A549 (cell line): ENCODE results near the gene DCAF5.

Experiments
- BHLHE40 ChIP-seq: IDR thresholded peaks from 2 replicates; pipeline ENCODE4 v1.6.1; 2012; ENCODE audit warnings: low read depth, low read length, inconsistent platforms
- CBX2 ChIP-seq: fragments of 200-600 bp; sonication (generic); IDR thresholded peaks from 2 replicates; pipeline ENCODE4 v1.6.1; 2016; ENCODE audit warnings: low read depth, mild to moderate bottlenecking, borderline replicate concordance
- CHD2 ChIP-seq: fragments of 150-350 bp; IDR thresholded peaks from 2 replicates; pipeline ENCODE4 v1.6.1; 2014; ENCODE audit warnings: low read length; ENCODE audit not compliant: partially characterized antibody
- CHD4 ChIP-seq: fragments of 200-600 bp; sonication (generic); IDR thresholded peaks from 2 replicates; pipeline ENCODE4 v1.6.1; 2016; ENCODE audit warnings: antibody characterized with exemption, mild to moderate bottlenecking, borderline replicate concordance
- CTCF ChIP-seq: fragments of >200 bp; sonication (Bioruptor Twin); formaldehyde crosslinking; IDR thresholded peaks from 3 replicates; pipeline ENCODE4 v1.5.1; 2016
- KDM5A ChIP-seq: fragments of 200-600 bp; sonication (generic); IDR thresholded peaks from 2 replicates; pipeline ENCODE4 v1.6.1; 2016; ENCODE audit warnings: antibody characterized with exemption, mild to moderate bottlenecking
- MAZ ChIP-seq: fragments of 150-350 bp; IDR thresholded peaks from 2 replicates; pipeline ENCODE4 v1.6.1; 2014; ENCODE audit warnings: antibody characterized with exemption, low read depth, low read length, borderline replicate concordance
- PBX3 ChIP-seq: IDR thresholded peaks from 2 replicates; pipeline ENCODE4 v1.6.1; 2012
- PHF8 ChIP-seq: fragments of 200-600 bp; sonication (generic); IDR thresholded peaks from 2 replicates; pipeline ENCODE4 v1.6.1; 2016; ENCODE audit warnings: low read depth, mild to moderate bottlenecking, antibody characterized with exemption, moderate library complexity, borderline replicate concordance
- POLR2A ChIP-seq: IDR thresholded peaks from 2 replicates; pipeline ENCODE4 v1.6.1; 2012; ENCODE audit warnings: mild to moderate bottlenecking, low read length
- RAD21 ChIP-seq, 2 experiments: fragments of >200 bp in 1 of 2; sonication (Bioruptor Twin) in 1 of 2; formaldehyde crosslinking in 1 of 2; IDR thresholded peaks in 1 of 2; conservative IDR thresholded peaks in 1 of 2; 2 replicates in 1 of 2; 3 replicates in 1 of 2; pipeline ENCODE4 v1.6.1; 2012 to 2018; ENCODE audit warnings: inconsistent platforms in 1 of 2
- SMC3 ChIP-seq: fragments of >200 bp; sonication (Bioruptor Twin); formaldehyde crosslinking; IDR thresholded peaks from 3 replicates; pipeline ENCODE4 v1.6.1; 2018; ENCODE audit warnings: inconsistent platforms
- TF ChIP-seq, protein P1 (sequence below): fragments of 250-450 bp; sonication (Bioruptor Pico); IDR thresholded peaks from 2 replicates; pipeline ENCODE4 v1.5.0; 2021; ENCODE audit warnings: mild to moderate bottlenecking, moderate library complexity, borderline replicate concordance

DNA sequence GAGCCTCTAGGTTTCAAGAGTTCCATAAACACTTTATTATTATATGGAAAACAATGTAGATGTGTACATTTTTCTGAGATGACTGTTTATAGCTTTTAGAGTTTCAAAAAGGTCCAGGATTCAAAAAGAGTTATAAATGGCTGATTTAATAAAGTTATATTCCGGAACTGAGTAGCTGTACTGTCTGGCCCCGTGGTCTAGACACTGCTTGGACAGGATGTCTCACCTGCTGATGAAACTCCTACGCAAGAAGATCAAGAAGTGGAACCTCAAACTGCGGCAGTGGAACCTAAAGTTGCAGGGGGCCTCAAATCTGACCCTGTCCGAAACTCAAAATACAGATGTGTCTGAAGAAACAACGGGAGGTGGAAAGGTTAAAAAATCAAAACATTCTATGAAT lies 69.7 kb downstream of the DCAF5 start:
- TF ChIP-seq CTCF (no peak), CHD4 (no peak), POLR2A (no peak), BHLHE40 (no peak), RAD21 (conservative IDR thresholded peaks at IDR 0.05 in 1 of 2, IDR thresholded peaks at IDR 0.05 in 1 of 2) (no peak), CHD2 (no peak), SMC3 (no peak), PHF8 (no peak), CBX2 (no peak), MAZ (no peak), KDM5A (no peak), PBX3 (no peak)
- TF ChIP-seq, protein P1, sequence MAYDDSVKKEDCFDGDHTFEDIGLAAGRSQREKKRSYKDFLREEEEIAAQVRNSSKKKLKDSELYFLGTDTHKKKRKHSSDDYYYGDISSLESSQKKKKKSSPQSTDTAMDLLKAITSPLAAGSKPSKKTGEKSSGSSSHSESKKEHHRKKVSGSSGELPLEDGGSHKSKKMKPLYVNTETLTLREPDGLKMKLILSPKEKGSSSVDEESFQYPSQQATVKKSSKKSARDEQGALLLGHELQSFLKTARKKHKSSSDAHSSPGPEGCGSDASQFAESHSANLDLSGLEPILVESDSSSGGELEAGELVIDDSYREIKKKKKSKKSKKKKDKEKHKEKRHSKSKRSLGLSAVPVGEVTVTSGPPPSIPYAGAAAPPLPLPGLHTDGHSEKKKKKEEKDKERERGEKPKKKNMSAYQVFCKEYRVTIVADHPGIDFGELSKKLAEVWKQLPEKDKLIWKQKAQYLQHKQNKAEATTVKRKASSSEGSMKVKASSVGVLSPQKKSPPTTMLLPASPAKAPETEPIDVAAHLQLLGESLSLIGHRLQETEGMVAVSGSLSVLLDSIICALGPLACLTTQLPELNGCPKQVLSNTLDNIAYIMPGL (CRISPR knock-in tag) = no peak
